GM12865 (cell line): ENCODE results near the gene KLHL6.

ENCODE experiments used
- DNase-seq: peaks from one replicate; pipeline ENCODE4 v3.0.0; 2010; ENCODE audit warnings: low read depth
- H3K4me3 ChIP-seq: 2 replicates; pipeline ENCODE4 v1.5.1; 2011; ENCODE audit warnings: mild to moderate bottlenecking, low read depth, low read length, control low read depth
- TF ChIP-seq, protein P1 (sequence below): IDR thresholded peaks from 2 replicates; pipeline ENCODE4 v1.5.1; 2011; ENCODE audit warnings: low read length, control low read depth, low read depth, inconsistent platforms; ENCODE audit not compliant: insufficient read depth; ENCODE audit errors: missing control alignments

The KLHL6 gene

GRCh38 chr3:183541235-183541655 is 14.3 kb downstream of the KLHL6 start:
- no peak overlapping the region for H3K4me3 ChIP-seq
- no peak for DNase-seq
- TF ChIP-seq, protein P1, sequence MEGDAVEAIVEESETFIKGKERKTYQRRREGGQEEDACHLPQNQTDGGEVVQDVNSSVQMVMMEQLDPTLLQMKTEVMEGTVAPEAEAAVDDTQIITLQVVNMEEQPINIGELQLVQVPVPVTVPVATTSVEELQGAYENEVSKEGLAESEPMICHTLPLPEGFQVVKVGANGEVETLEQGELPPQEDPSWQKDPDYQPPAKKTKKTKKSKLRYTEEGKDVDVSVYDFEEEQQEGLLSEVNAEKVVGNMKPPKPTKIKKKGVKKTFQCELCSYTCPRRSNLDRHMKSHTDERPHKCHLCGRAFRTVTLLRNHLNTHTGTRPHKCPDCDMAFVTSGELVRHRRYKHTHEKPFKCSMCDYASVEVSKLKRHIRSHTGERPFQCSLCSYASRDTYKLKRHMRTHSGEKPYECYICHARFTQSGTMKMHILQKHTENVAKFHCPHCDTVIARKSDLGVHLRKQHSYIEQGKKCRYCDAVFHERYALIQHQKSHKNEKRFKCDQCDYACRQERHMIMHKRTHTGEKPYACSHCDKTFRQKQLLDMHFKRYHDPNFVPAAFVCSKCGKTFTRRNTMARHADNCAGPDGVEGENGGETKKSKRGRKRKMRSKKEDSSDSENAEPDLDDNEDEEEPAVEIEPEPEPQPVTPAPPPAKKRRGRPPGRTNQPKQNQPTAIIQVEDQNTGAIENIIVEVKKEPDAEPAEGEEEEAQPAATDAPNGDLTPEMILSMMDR: no peak

DNA sequence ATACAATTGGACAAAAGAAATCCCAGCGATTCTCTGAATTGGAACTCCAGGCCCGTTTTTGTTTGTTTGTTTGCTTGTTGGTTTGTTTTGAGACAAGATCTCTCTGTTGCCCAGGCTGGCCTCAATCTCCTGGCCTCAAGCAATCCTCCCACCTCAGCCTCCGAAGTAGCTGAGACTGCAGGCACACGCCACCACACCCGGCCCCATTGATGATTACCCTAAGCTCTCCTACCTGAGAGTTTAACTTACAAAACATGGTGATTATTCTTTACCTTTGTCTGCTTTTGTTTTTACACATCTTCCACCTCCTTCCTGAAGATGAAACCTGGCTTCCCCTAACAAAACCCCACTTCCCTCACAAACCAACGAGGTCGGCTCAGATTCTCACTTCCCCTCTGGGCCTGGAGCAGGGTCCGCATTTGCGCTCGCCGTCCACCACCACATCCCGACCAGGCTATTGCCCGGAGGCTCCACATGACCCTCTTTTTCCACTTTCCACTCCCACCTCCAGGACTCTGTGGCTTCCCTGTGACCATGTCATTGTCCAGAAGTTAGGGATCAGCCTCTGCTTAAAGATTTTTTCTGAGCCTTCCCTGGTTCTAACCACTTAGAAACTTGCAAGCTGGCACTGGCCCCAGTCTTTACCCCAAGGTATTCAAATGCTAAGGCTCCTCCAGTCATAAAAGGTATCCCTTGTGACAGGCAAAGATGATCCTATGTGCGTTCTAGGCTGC is 14.8 kb downstream of the KLHL6 start:
- TF ChIP-seq, protein P1: no peak
- no peak overlapping the region for H3K4me3 ChIP-seq
- DNase-seq: peak; percentile 51

DNA sequence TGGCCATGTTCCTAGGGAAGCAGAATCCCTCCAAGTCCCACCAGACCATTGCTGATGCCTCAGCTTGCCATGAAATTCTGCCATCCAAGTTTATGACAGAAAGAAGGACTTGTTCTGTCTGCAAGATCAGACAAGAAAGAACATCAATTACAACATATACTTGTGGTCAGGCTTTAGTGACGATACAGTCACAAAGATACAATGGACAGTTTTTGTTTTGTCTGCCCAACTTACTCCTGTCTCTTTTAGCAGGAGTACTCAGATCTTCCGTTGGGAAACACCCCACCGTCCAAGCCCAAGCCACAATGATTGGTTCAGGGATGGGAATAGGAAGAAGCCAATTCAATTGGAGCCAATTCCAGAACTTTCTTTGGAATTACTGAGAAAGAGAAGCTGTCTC is 15.7 kb downstream of the KLHL6 start:
- TF ChIP-seq, protein P1: no peak

GRCh38 chr3:183538486-183538885 is 17.0 kb downstream of the KLHL6 start:
- DNase-seq: no peak
- TF ChIP-seq, protein P1: no peak
- H3K4me3 ChIP-seq: no peak overlapping the region

More for the DNA sequence above, 15.7 kb downstream of the KLHL6 start:
- no peak for DNase-seq
- H3K4me3 ChIP-seq: no peak overlapping the region

- DNase-seq: no peak
These were observed 18.2 kb downstream of the KLHL6 start for GRCh38 chr3:183537295-183537730.

GRCh38 chr3:183536238-183536880 is 19.1 kb downstream of the KLHL6 start:
- H3K4me3 ChIP-seq: no peak overlapping the region
- TF ChIP-seq, protein P1: peak; percentile 13
- peak; percentile 87 for DNase-seq

More at GRCh38 chr3:183537295-183537730, 18.2 kb downstream of the KLHL6 start:
- TF ChIP-seq, protein P1: no peak
- H3K4me3 ChIP-seq: no peak overlapping the region

DNA sequence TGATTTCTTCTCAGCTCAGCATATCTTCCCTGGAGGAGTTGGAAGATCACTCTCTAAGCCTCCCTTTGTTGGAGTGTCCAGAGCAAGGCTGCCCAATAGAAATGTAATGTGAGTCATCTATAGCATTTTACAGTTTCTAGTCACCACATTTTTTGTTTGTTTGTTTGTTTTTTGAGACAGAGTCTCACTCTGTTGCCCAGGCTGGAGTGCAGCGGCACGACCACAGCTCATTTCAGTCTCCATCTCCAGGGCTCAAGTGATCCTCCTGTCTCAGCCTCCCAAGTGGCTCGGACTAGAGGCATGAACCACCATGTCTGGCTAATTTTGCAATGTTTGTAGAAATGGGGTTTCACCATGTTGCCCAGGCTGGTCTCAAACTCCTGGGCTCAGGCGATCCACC is 21.3 kb downstream of the KLHL6 start:
- TF ChIP-seq, protein P1: no peak
- no peak for DNase-seq
- H3K4me3 ChIP-seq: no peak overlapping the region
